BJ (cell line): ENCODE measurements around the gene PTGER1. TPM values are rescaled to one million over a fixed set of nuclear protein-coding genes. Genes with fewer than 3 reads are reported as not detected.

Source experiments
- CTCF ChIA-PET: fragments of 350-600 bp; formaldehyde crosslinking; extraction: SDS; loops from one replicate; lab custom pipeline; 2021; ENCODE audit warnings: antibody characterized with exemption, inconsistent platforms; lab: Yijun Ruan, JAX
- POLR2A ChIA-PET: fragments of 300-600 bp; sonication (Branson Sonifier 250); formaldehyde crosslinking; extraction: SDS; loops from one replicate; lab custom pipeline; 2021; ENCODE audit warnings: antibody characterized with exemption; lab: Charles Lee
- DNase-seq: peaks from one replicate; pipeline ENCODE4 v3.0.0-alpha.2; 2011; ENCODE audit warnings: low read depth
- H3K27me3 ChIP-seq: 2 replicates; pipeline ENCODE4 v1.6.0; 2011; ENCODE audit warnings: low read length; ENCODE audit not compliant: control insufficient read depth, insufficient read depth
- H3K36me3 ChIP-seq: 2 replicates; pipeline ENCODE4 v1.5.1; 2011; ENCODE audit warnings: low read length; ENCODE audit not compliant: control insufficient read depth, insufficient read depth
- H3K4me3 ChIP-seq: 2 replicates; pipeline ENCODE4 v1.5.1; 2011; ENCODE audit warnings: low read depth, mild to moderate bottlenecking, control low read depth, low read length
- polyA plus RNA-seq: library from polyadenylated mRNA; depleted of rRNA; stranded (reverse); fragments of >200 nt; gene quantifications from 2 replicates; pipeline ENCODE4 v1.2.3, GENCODE V29; 2011
- TF ChIP-seq, protein P1 (sequence below): IDR thresholded peaks from 2 replicates; pipeline ENCODE4 v1.5.1; 2011; ENCODE audit warnings: low read depth, mild to moderate bottlenecking, control low read depth, inconsistent platforms, low read length, moderate library complexity; ENCODE audit not compliant: insufficient read depth

Gene PTGER1
- polyA plus RNA-seq, 1 experiment: 0.63 TPM

DNA sequence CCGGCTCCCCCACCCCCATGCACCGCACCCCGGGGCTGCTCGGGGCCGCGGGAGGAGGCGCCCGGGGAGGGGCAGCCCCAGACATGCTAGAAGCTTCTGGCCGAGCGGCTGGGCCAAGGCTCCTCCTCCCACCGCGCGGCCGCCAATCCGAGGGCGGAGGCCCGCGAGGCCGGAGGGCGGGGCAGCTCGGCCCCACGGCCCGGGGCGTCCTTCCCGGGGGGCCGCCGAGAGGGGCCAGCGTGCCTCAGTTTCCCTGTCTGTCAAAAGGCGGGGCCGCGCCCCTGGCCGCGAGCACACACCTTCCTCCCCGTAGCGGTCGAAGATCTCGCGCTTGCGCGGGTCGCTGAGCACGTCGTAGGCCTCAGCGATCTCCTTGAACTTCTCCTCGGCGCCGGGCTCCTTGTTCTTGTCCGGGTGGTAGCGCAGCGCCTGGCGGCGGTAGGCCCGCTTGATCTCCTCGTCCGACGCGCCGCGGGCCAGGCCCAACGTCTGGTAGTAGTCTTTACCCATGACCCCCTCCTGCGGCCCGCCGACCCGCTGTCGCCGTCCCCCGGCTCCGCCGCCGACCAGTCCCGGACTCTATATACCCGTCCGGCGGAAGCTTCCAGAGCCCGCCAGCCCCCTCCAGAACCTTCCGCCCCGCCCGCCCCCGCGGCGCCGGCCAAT is 42.8 kb upstream of the PTGER1 start, which contains the start of gene DNAJB1:
Gene DNAJB1, minus strand, starts transcription at position 558 of the 666 bp plus-strand sequence. Its CDS starts 48 bp downstream, at position 510.
- H3K27me3 ChIP-seq: no peaks in the 10 kb centered on the region
- TF ChIP-seq, protein P1, sequence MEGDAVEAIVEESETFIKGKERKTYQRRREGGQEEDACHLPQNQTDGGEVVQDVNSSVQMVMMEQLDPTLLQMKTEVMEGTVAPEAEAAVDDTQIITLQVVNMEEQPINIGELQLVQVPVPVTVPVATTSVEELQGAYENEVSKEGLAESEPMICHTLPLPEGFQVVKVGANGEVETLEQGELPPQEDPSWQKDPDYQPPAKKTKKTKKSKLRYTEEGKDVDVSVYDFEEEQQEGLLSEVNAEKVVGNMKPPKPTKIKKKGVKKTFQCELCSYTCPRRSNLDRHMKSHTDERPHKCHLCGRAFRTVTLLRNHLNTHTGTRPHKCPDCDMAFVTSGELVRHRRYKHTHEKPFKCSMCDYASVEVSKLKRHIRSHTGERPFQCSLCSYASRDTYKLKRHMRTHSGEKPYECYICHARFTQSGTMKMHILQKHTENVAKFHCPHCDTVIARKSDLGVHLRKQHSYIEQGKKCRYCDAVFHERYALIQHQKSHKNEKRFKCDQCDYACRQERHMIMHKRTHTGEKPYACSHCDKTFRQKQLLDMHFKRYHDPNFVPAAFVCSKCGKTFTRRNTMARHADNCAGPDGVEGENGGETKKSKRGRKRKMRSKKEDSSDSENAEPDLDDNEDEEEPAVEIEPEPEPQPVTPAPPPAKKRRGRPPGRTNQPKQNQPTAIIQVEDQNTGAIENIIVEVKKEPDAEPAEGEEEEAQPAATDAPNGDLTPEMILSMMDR: no peak
- DNase-seq: no peak
- peak within 1 kb of the TSS; percentile 90 for H3K4me3 ChIP-seq
- POLR2A ChIA-PET: interaction anchor here (0.5 to 1.5 kb wide), 5 partner anchors 11 to 1601 kb away, joined by 3 to 6 read pairs (median 5); partner anchors contain the start of gene GIPC1
- H3K36me3 ChIP-seq: peaks cover 13% of the 10 kb centered on the region
- CTCF ChIA-PET: interaction anchor here (1.1 to 3.6 kb wide), 5 partner anchors 12 to 45 kb away, joined by 3 to 23 read pairs (median 3); no protein-coding TSS in a partner anchor

DNA sequence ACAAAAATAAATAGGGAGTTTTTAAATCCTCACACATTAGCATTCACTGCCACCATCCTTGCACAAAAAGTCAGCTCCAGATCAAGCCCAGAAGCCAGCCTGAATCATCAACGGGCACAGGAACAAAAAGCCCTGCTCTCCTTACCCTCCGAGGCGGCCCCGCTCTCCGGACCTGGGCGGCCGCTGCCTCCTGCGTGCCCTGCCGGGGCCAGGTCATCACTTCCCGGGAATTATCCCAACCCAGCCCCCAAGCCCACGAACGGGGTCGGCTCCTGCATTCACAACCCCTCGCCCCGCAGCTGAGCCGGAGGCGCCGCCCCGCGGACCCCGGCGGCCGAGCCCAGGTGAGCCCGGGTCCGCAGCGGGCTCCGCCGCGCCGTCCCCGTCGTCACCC is 42.3 kb upstream of the PTGER1 start:
- POLR2A ChIA-PET: interaction anchor here (0.5 to 1.5 kb wide), 2 partner anchors 12 to 1602 kb away, joined by 3 to 5 read pairs; no protein-coding TSS in a partner anchor
- Histone ChIP-seq H3K36me3 (peaks cover 13% of the 10 kb centered on the region), H3K27me3 (no peaks in the 10 kb centered on the region), H3K4me3 (peak overlapping the region; percentile 90)
- CTCF ChIA-PET: interaction anchor here (1.1 to 3.6 kb wide), 4 partner anchors 12 to 45 kb away, joined by 3 to 23 read pairs (median 4); no protein-coding TSS in a partner anchor
- no peak for DNase-seq
- TF ChIP-seq, protein P1: no peak

DNA sequence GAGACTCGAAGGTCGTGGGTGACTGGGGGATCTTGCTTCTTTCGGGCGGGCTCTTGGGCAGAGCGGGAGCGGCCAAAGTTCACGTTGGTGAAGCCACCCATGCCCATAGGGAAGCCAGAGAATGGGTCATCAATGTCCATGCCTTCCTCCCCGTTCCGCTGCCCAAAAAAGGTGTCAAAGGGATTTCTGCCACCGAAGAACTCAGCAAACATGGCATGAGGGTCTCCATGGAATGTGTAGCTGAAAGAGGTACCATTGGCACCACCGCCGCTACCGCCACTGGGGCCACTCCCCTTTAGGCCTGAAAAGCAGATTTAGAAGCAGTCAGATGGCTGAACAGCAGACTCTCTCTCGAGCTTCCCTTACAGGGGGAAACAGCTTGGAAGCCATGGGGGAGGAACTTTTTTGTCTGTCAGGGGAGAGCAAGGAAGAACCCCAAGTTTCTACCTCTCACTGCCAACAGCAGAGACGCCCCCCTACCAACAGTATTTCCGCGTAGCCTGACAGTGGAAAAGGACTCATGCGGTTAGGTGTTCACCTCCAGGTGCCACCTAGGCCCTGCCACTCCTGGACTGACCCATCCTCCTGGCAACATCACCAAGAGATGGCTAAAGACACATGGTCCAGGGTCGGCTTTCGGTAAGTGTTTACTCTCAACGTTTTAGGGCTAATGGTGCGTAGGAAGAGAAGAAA is 41.7 kb upstream of the PTGER1 start:
- CTCF ChIA-PET: interaction anchor here (1.1 to 3.6 kb wide), 4 partner anchors 9 to 44 kb away, joined by 3 to 23 read pairs (median 4); no protein-coding TSS in a partner anchor

DNA sequence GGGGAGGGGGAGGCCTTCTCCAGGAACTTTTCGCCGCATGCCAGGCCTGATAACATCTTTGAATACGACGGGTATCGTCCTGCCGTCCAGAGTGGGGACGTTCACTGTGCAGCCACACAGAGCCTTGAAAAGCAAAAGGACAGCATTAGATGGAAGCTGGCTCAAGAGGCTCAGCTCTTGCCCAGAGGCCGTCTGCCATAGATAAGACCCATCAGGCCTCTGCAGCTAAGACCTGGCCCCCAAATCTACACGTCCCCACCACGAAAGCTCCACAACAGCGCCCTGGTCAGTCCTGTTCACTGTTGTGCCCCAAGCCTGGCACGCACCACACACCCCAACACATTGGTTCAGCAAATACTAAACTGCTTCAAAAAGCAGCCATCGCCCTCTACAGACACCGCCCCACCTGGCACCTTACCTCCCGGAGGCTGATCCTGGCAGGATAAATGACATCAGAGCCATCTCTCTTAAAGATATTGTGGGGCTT is 40.9 kb upstream of the PTGER1 start:
- H3K27me3 ChIP-seq: no peaks in the 10 kb centered on the region
- ChIA-PET CTCF (interaction anchor here (1.1 to 3.6 kb wide), 3 partner anchors 10 to 36 kb away, joined by 3 to 23 read pairs (median 5); no protein-coding TSS in a partner anchor), POLR2A (no interaction called here)
- H3K36me3 ChIP-seq: peaks cover 13% of the 10 kb centered on the region
- DNase-seq: no peak
- H3K4me3 ChIP-seq: peak overlapping the region; percentile 90
- TF ChIP-seq, protein P1: no peak

More for the DNA sequence above, 41.7 kb upstream of the PTGER1 start:
- peaks cover 13% of the 10 kb centered on the region for H3K36me3 ChIP-seq
- TF ChIP-seq, protein P1: no peak
- POLR2A ChIA-PET: interaction anchor here (0.5 kb wide), 1 partner anchor 1602 kb away, joined by 3 read pairs; no protein-coding TSS in a partner anchor
- H3K4me3 ChIP-seq: peak overlapping the region; percentile 90
- no peaks in the 10 kb centered on the region for H3K27me3 ChIP-seq
- DNase-seq: no peak
